Peyer's patch (tissue), 4 donors: Measurements from ENCODE around the gene PDCD6IP. TPM values are rescaled to one million over a fixed set of nuclear protein-coding genes. Genes with fewer than 3 reads are reported as not detected.

Source experiments
- DNase-seq, 3 donors: peaks; one replicate each; pipeline ENCODE4 v3.0.0-alpha.2; 2017 to 2019
- H3K27ac ChIP-seq, 4 donors: fragments of 200-600 bp; sonication (generic); one replicate each; pipeline ENCODE4 v1.5.1; 2016 to 2019
- H3K27me3 ChIP-seq, 2 donors: fragments of 200-600 bp; sonication (generic); one replicate each; pipeline ENCODE4 v1.5.1; 2019
- H3K36me3 ChIP-seq, 3 donors: fragments of 200-600 bp; sonication (generic); one replicate each; pipeline ENCODE4 v1.5.1; 2016 to 2019
- H3K4me1 ChIP-seq, 4 donors: fragments of 200-600 bp; sonication (generic); one replicate each; pipeline ENCODE4 v1.5.1; 2016 to 2019
- H3K4me3 ChIP-seq, 4 donors: fragments of 200-600 bp; sonication (generic); 1 replicate in 3 of 4; 2 replicates in 1 of 4; pipeline ENCODE4 v1.5.1; 2016 to 2019; ENCODE audit warnings: mild to moderate bottlenecking in 1 of 4
- H3K9me3 ChIP-seq, 4 donors: fragments of 200-600 bp; sonication (generic); one replicate each; pipeline ENCODE4 v1.5.1; 2016 to 2019; ENCODE audit warnings: mild to moderate bottlenecking in 1 of 4
- POLR2A ChIP-seq, 2 donors: fragments of 450-650 bp; IDR thresholded peaks; one replicate each; pipeline ENCODE4 v1.5.1; 2017; ENCODE audit warnings: antibody characterized with exemption in 2 of 2, mild to moderate bottlenecking in 2 of 2, moderate library complexity in 2 of 2
- total RNA-seq, 4 donors: library from RNA; depleted of rRNA; stranded (reverse); fragments of >200 nt; gene quantifications; one replicate each; pipeline ENCODE4 v1.1.0, GENCODE V29; 2016
- TF ChIP-seq, protein P1 (sequence below), 6 experiments: fragments of 450-650 bp in 4 of 6; fragments of 200-600 bp in 2 of 6; sonication (generic) in 1 of 6; IDR thresholded peaks; one replicate each; pipeline ENCODE4 v1.5.1; 2017 to 2019; ENCODE audit warnings: antibody characterized with exemption in 6 of 6, mild to moderate bottlenecking in 3 of 6, moderate library complexity in 1 of 6

PDCD6IP gene
- total RNA-seq, 4 donors from 2014 or later = 49.5 to 151 (median 136) TPM

DNA sequence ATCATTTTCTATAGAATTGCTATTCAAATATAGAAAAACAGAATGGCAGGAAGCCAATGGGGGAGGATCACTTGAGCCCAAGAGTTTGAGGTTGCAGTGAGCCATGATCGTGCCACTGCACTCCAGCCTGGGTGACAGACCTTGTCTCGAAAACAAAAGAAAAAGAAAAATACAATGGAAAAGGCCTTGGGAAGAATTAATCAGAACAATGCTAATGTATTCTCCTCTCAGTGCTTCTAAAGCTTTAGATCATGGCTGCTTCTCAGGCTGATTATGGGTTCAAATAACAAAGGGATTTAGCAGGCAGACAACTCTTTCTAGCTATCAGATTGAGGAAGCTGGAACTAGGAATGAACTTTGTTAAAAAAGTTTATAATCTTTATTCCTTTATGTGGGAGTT is 115.8 kb downstream of the PDCD6IP start:
- H3K9me3 ChIP-seq = no peaks in the 10 kb centered on the region
- no peak for TF ChIP-seq POLR2A (IDR thresholded peaks at IDR 0.05)
- TF ChIP-seq, protein P1, sequence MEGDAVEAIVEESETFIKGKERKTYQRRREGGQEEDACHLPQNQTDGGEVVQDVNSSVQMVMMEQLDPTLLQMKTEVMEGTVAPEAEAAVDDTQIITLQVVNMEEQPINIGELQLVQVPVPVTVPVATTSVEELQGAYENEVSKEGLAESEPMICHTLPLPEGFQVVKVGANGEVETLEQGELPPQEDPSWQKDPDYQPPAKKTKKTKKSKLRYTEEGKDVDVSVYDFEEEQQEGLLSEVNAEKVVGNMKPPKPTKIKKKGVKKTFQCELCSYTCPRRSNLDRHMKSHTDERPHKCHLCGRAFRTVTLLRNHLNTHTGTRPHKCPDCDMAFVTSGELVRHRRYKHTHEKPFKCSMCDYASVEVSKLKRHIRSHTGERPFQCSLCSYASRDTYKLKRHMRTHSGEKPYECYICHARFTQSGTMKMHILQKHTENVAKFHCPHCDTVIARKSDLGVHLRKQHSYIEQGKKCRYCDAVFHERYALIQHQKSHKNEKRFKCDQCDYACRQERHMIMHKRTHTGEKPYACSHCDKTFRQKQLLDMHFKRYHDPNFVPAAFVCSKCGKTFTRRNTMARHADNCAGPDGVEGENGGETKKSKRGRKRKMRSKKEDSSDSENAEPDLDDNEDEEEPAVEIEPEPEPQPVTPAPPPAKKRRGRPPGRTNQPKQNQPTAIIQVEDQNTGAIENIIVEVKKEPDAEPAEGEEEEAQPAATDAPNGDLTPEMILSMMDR (IDR thresholded peaks at IDR 0.05) = no peak
- no peaks in the 10 kb centered on the region for H3K27me3 ChIP-seq
- no peaks in the 10 kb centered on the region for H3K36me3 ChIP-seq
- no peak overlapping the region for H3K27ac ChIP-seq
- no peak overlapping the region for H3K4me3 ChIP-seq
- no peaks in the 10 kb centered on the region for H3K4me1 ChIP-seq
- DNase-seq = no peak

- H3K27me3 ChIP-seq = no peaks in the 10 kb centered on the region
- no peaks in the 10 kb centered on the region for H3K9me3 ChIP-seq
- no peak for DNase-seq
- no peak overlapping the region for H3K4me3 ChIP-seq
- no peaks in the 10 kb centered on the region for H3K4me1 ChIP-seq
- no peaks in the 10 kb centered on the region for H3K36me3 ChIP-seq
- H3K27ac ChIP-seq = no peak overlapping the region
- no peak for TF ChIP-seq POLR2A (IDR thresholded peaks at IDR 0.05)
- TF ChIP-seq, protein P1 (IDR thresholded peaks at IDR 0.05) = no peak
Observed at GRCh38 chr3:33914731-33915379, 116.4 kb downstream of the PDCD6IP start.

DNA sequence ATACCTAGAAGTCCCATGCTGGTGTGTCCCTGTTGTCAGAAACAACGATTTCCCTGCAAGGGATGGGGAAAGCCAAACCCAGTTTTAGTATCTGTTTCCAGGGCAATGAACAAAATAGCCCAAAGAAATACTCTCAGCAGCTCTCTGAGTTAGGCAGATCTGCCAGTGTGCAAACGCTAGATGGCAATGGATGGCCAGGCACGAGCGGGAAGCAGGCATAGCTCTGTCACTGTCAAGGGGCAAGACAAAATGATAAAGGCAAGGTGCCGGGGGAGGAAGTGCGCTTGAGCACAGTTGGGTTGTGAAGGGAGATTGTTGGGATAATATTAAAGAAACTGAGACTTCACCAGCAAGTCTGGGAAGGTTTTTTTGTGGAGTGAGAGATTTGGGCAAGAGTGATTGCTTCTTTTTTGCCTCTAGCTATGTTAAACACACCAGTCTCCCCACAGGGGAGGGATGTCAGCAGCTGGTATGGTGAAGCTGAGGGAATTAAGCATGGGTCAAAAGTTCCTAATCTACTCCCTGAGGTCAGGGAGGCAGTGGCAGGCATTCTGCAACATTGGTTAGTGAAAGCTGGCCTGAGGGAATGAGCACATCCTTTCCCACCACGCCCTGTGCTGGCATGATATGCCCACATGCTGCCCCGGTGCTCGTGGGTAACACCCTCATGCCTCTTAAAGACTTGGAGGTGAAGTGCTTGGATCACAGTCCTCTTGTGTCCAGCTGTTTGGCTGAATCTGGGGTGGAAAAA is 117.5 kb downstream of the PDCD6IP start:
- Histone ChIP-seq H3K4me1 (no peaks in the 10 kb centered on the region), H3K27me3 (no peaks in the 10 kb centered on the region), H3K9me3 (no peaks in the 10 kb centered on the region), H3K4me3 (no peak overlapping the region), H3K27ac (no peak overlapping the region), H3K36me3 (no peaks in the 10 kb centered on the region)
- no peak for DNase-seq
- no peak for TF ChIP-seq POLR2A (IDR thresholded peaks at IDR 0.05)
- TF ChIP-seq, protein P1 (IDR thresholded peaks at IDR 0.05) = no peak

DNA sequence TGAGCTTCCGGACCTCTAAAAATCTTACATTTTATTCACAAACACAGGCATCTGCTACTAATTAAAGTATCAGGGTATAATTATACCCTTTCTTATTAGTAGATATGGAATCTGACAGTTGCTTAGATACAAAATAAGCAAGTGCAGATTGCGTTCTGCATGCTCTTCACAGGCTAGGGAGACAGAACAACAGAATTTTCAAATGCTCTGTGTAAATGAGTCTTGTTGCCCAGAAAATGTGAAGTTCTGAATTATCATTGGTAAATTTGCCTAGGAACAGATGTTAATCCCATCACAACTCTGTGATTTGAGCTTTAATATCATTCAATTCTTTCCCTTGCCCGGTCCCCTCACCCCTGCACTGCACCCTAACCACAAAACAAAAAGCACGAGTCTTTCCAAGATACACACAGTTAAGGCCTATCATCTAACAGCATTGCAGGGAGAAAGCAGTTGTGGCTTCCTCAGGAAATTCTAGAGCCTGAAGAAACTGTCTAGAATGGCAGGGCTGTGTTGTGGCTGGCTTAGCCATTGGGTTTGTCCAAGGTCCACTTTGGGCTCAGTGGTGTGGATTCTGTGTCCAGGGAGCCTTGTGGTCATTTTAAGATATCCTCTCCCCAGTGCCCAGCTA is 119.8 kb downstream of the PDCD6IP start:
- TF ChIP-seq POLR2A (IDR thresholded peaks at IDR 0.05) = no peak
- TF ChIP-seq, protein P1 (IDR thresholded peaks at IDR 0.05) = no peak
- no peak for DNase-seq
- H3K9me3 ChIP-seq = no peaks in the 10 kb centered on the region

More for the DNA sequence above, 119.8 kb downstream of the PDCD6IP start:
- Histone ChIP-seq H3K27me3 (no peaks in the 10 kb centered on the region), H3K4me1 (no peaks in the 10 kb centered on the region), H3K4me3 (no peak overlapping the region), H3K27ac (no peak overlapping the region), H3K36me3 (no peaks in the 10 kb centered on the region)

Other genes with a start within 250 kb of the PDCD6IP start
- 10 to 100 TPM; 37.0 to 73.4 (median 66.4) TPM for gene CLASP2, start 80.4 kb upstream of the PDCD6IP start, total RNA-seq